ENCODE results near the gene LYPD6B. TPM values are rescaled to one million over a fixed set of nuclear protein-coding genes. Genes with fewer than 3 reads are reported as not detected.

LYPD6B gene
- total and polyA plus RNA-seq, 2 experiments from 2014 or later, result 16.8 to 26.0 TPM

DNA sequence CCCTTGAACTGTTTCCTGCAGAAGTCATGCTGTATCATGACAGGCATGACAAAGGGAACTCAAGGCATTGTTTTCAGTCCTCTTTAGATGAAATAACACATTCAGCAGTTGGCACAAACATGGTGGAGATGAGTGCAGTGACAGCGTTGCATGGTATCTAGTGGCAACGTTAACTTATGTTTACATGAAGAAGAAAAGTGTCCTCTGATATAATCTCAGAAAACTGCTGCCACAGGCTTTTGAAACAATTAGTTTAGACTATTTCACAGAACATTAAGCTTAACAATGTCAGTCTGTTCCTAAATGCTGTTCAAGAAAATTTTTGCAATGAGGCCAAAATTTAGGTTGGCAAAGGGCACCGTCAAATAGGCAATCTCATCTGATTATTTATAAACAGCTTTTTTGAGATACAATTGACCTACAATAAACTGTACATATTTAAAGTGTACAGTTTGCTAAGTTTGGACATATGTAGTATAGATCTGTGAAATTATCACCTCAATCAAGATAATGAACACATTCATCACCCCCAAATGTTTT, 64.7 kb downstream of the LYPD6B start:
- DNase-seq (ENCODE audit: low spot score), result no peak
- H3K27me3 ChIP-seq, result no peaks in the 10 kb centered on the region
- no peaks in the 10 kb centered on the region for H3K9me3 ChIP-seq (ENCODE audit: low read depth)
- peaks cover 3% of the 10 kb centered on the region for H3K79me2 ChIP-seq
- H3K36me3 ChIP-seq (replicated peaks; ENCODE audit: insufficient read depth, low read depth), result no peaks in the 10 kb centered on the region
- H3K9me2 ChIP-seq (replicated peaks; ENCODE audit: insufficient read depth), result no peaks in the 10 kb centered on the region
- no peak overlapping the region for H2AFZ ChIP-seq
- H3K27ac ChIP-seq, result no peak overlapping the region
- H3K4me2 ChIP-seq, result no peak overlapping the region
- no peaks in the 10 kb centered on the region for H4K20me1 ChIP-seq (ENCODE audit: insufficient read depth, poor library complexity, severe bottlenecking)
- TF ChIP-seq, protein P1, sequence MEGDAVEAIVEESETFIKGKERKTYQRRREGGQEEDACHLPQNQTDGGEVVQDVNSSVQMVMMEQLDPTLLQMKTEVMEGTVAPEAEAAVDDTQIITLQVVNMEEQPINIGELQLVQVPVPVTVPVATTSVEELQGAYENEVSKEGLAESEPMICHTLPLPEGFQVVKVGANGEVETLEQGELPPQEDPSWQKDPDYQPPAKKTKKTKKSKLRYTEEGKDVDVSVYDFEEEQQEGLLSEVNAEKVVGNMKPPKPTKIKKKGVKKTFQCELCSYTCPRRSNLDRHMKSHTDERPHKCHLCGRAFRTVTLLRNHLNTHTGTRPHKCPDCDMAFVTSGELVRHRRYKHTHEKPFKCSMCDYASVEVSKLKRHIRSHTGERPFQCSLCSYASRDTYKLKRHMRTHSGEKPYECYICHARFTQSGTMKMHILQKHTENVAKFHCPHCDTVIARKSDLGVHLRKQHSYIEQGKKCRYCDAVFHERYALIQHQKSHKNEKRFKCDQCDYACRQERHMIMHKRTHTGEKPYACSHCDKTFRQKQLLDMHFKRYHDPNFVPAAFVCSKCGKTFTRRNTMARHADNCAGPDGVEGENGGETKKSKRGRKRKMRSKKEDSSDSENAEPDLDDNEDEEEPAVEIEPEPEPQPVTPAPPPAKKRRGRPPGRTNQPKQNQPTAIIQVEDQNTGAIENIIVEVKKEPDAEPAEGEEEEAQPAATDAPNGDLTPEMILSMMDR (IDR thresholded peaks at IDR 0.05; ENCODE audit: poor library complexity), result no peak
- TF ChIP-seq EZH2 (IDR thresholded peaks at IDR 0.05; ENCODE audit: borderline replicate concordance), result no peak
- no peak for TF ChIP-seq EZH2phosphoT487 (IDR thresholded peaks at IDR 0.05; ENCODE audit: low read depth, severe bottlenecking, unreplicated experiment)
- peaks cover 8% of the 10 kb centered on the region for H3K4me1 ChIP-seq (ENCODE audit: insufficient read depth)
- H3K4me3 ChIP-seq, result no peak overlapping the region
- WGBS (ENCODE audit: low lambda C conversion rate, missing lambda C conversion rate), result 77% methylated on average over 3 of the region's 3 CpGs

DNA sequence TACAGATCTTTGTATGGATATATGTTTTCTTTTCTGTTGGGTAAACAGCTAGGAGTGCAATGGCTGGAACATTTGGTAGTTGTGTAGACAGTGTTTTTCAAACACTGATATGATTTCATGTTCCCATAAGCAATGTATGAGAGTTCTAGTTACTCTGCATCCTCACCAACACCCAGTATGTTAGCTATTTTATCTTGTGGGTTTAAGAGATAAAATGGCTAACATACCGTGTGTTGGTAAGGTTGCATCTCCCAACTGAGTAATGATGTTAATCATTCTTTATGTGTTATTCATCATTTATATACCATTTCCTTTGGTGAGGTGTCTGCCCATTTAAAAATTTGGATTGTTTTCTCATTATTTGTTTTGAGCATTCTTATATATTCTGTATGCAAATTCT, 65.7 kb downstream of the LYPD6B start:
- Histone ChIP-seq H3K36me3 (replicated peaks; ENCODE audit: insufficient read depth, low read depth) (no peaks in the 10 kb centered on the region), H4K20me1 (ENCODE audit: insufficient read depth, poor library complexity, severe bottlenecking) (no peaks in the 10 kb centered on the region), H3K4me2 (no peak overlapping the region), H3K9me3 (ENCODE audit: low read depth) (no peaks in the 10 kb centered on the region), H3K4me3 (no peak overlapping the region), H3K9me2 (replicated peaks; ENCODE audit: insufficient read depth) (no peaks in the 10 kb centered on the region), H2AFZ (no peak overlapping the region), H3K27me3 (no peaks in the 10 kb centered on the region), H3K79me2 (peaks cover 3% of the 10 kb centered on the region), H3K27ac (no peak overlapping the region), H3K4me1 (ENCODE audit: insufficient read depth) (peaks cover 8% of the 10 kb centered on the region)
- DNase-seq (ENCODE audit: low spot score), result no peak
- TF ChIP-seq, protein P1 (IDR thresholded peaks at IDR 0.05; ENCODE audit: poor library complexity), result no peak
- TF ChIP-seq EZH2phosphoT487 (IDR thresholded peaks at IDR 0.05; ENCODE audit: low read depth, severe bottlenecking, unreplicated experiment) (no peak), EZH2 (IDR thresholded peaks at IDR 0.05; ENCODE audit: borderline replicate concordance) (no peak)
- WGBS (ENCODE audit: low lambda C conversion rate, missing lambda C conversion rate), result 85% methylated on average over 1 of the region's 1 CpG

DNA sequence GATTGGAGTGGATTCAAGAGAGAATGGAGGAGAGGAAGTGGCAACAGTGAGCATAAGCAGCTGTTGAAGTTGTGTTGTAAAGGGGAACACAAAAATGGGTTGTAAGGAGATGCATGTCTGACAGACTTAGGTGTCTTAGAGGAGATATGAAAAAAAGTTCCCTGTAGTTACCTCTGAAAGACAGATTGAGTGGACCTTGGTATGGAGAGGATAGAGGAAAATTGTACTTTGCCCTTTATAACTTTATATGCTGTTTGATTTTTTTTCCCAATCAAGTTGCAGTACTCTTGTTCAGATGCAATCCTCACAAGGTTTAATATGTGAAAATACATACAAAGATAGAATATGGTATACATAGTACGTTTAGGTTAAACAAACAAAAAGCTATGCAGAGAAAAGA, 73.6 kb downstream of the LYPD6B start:
- TF ChIP-seq, protein P1 (IDR thresholded peaks at IDR 0.05; ENCODE audit: poor library complexity), result no peak
- no peak for DNase-seq (ENCODE audit: low spot score)
- Histone ChIP-seq H3K79me2 (no peaks in the 10 kb centered on the region), H3K36me3 (replicated peaks; ENCODE audit: insufficient read depth, low read depth) (no peaks in the 10 kb centered on the region), H2AFZ (no peak overlapping the region), H3K4me2 (no peak overlapping the region), H4K20me1 (ENCODE audit: insufficient read depth, poor library complexity, severe bottlenecking) (no peaks in the 10 kb centered on the region), H3K27ac (no peak overlapping the region), H3K9me2 (replicated peaks; ENCODE audit: insufficient read depth) (no peaks in the 10 kb centered on the region), H3K4me3 (no peak overlapping the region), H3K9me3 (ENCODE audit: low read depth) (no peaks in the 10 kb centered on the region), H3K27me3 (no peaks in the 10 kb centered on the region), H3K4me1 (ENCODE audit: insufficient read depth) (no peaks in the 10 kb centered on the region)
- 81% methylated on average over 1 of the region's 1 CpG for WGBS (ENCODE audit: low lambda C conversion rate, missing lambda C conversion rate)

DNA sequence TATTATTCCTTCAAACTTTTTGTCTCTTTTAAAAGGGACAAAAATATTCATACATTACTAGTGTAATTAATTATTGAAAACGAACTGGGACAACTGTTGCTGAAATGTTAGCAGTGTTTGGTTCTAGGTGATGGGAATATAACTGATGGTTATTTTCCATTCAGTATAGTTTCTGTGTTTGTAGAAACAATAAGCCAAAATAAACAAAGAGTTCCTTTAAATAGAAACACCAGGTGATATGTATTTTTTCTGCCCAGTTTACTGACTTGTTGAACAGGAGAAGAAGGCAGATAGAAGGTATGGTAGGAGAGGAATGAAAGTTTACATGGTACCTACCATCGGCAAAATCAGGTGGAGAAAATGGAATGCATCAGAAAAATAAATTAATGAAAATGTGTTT, 74.2 kb downstream of the LYPD6B start:
- Histone ChIP-seq H3K27me3 (no peaks in the 10 kb centered on the region), H3K79me2 (no peaks in the 10 kb centered on the region), H2AFZ (no peak overlapping the region), H3K9me3 (ENCODE audit: low read depth) (no peaks in the 10 kb centered on the region), H3K4me1 (ENCODE audit: insufficient read depth) (no peaks in the 10 kb centered on the region), H4K20me1 (ENCODE audit: insufficient read depth, poor library complexity, severe bottlenecking) (no peaks in the 10 kb centered on the region), H3K4me2 (no peak overlapping the region), H3K4me3 (no peak overlapping the region), H3K9me2 (replicated peaks; ENCODE audit: insufficient read depth) (no peaks in the 10 kb centered on the region), H3K27ac (no peak overlapping the region), H3K36me3 (replicated peaks; ENCODE audit: insufficient read depth, low read depth) (no peaks in the 10 kb centered on the region)
- TF ChIP-seq EZH2 (IDR thresholded peaks at IDR 0.05; ENCODE audit: borderline replicate concordance), result no peak
- no peak for TF ChIP-seq EZH2phosphoT487 (IDR thresholded peaks at IDR 0.05; ENCODE audit: low read depth, severe bottlenecking, unreplicated experiment)
- no peak for DNase-seq (ENCODE audit: low spot score)
- WGBS (ENCODE audit: low lambda C conversion rate, missing lambda C conversion rate), result 97% methylated on average over 2 of the region's 2 CpGs

All from hepatocyte (in vitro differentiated cells).